Measurements from ENCODE around the gene CD48. TPM values are rescaled to one million over a fixed set of nuclear protein-coding genes. Genes with fewer than 3 reads are reported as not detected.

The CD48 gene
- total and polyA plus RNA-seq, 4 donors: 2.5 to 10.0 (median 5.1) TPM

- no peaks in the 10 kb centered on the region for H3K4me1 ChIP-seq (ENCODE audit: control insufficient read depth in 4 of 4, insufficient read depth in 4 of 4, low read length in 3 of 4)
Measured at GRCh38 chr1:160708801-160709200, 2.8 kb downstream of the CD48 start.

More at GRCh38 chr1:160708801-160709200, 2.8 kb downstream of the CD48 start:
- no peaks in the 10 kb centered on the region for H3K36me3 ChIP-seq (ENCODE audit: control insufficient read depth in 4 of 4, insufficient read depth in 3 of 4, low read depth in 1 of 4, low read length in 3 of 4)
- no peaks in the 10 kb centered on the region for H3K9me3 ChIP-seq (ENCODE audit: control insufficient read depth in 4 of 4, low read length in 3 of 4)
- 85% methylated on average over 4 of the region's 4 CpGs for WGBS
- TF ChIP-seq HNF4G (IDR thresholded peaks at IDR 0.05) (no peak), EGR1 (IDR thresholded peaks at IDR 0.05; ENCODE audit: low read depth in 2 of 2) (no peak), FOXA1 (IDR thresholded peaks at IDR 0.05) (no peak), NR2F2 (IDR thresholded peaks at IDR 0.05) (no peak), GABPA (IDR thresholded peaks at IDR 0.05 in 1 of 2, conservative IDR thresholded peaks at IDR 0.05 in 1 of 2) (no peak), ZBTB33 (IDR thresholded peaks at IDR 0.05) (no peak), MAX (IDR thresholded peaks at IDR 0.05) (no peak), CTCF (IDR thresholded peaks at IDR 0.05; ENCODE audit: low read depth, low read length, missing input control) (no peak), REST (IDR thresholded peaks at IDR 0.05) (no peak), ATF3 (IDR thresholded peaks at IDR 0.05) (no peak), RAD21 (IDR thresholded peaks at IDR 0.05) (no peak)
- no peak for DNase-seq (ENCODE audit: low spot score)
- H3K27me3 ChIP-seq (ENCODE audit: control insufficient read depth in 4 of 4, insufficient read depth in 4 of 4, low read length in 3 of 4): no peaks in the 10 kb centered on the region
- no peak overlapping the region for H3K9ac ChIP-seq (ENCODE audit: low read depth in 1 of 2, low read length in 2 of 2)
- H3K4me3 ChIP-seq (ENCODE audit: low read depth in 1 of 3, low read length in 3 of 3): no peak overlapping the region
- peak overlapping the region in 1 of 2 donors; percentile 53 for H3K27ac ChIP-seq (ENCODE audit: low read depth in 1 of 2, low read length in 2 of 2)

Measured in liver (tissue), 9 donors.